ENCODE data around the gene MBD3.

DNA sequence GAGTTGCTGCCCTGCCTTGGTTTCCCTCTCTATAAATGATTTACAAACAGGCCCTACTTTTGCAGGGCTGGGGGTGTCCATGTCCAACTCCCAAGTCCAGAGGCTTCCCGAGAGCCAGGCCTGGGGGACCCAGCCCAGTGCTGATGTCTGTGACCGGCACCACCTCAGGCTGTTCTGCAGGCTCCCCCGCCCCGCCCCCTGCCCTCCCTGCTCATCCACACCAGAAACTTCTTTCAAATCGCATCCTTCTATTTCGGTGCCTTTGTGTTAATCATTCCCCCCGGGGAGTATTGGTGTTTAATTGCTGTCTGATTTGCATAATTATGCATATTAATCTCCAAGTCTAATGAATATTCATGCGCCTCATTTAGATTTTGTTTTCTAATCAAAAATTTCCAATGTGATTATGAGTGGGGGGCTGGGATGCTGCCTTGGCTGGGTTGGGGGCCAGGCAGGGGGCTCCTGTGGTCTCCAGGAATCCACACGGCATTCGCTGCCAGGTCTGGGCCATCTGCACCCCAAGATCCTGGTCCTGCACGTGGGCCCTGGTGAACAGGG, 40.7 kb upstream of the MBD3 start:
- TF ChIP-seq TAF1 (IDR thresholded peaks at IDR 0.05; ENCODE audit: borderline replicate concordance, insufficient read depth, low read length) (no peak), POLR2AphosphoS5 (IDR thresholded peaks at IDR 0.05; ENCODE audit: low read depth, low read length) (no peak), SIN3A (IDR thresholded peaks at IDR 0.05; ENCODE audit: borderline replicate concordance, insufficient read depth, low read length) (no peak)
- TF ChIP-seq, protein P1, sequence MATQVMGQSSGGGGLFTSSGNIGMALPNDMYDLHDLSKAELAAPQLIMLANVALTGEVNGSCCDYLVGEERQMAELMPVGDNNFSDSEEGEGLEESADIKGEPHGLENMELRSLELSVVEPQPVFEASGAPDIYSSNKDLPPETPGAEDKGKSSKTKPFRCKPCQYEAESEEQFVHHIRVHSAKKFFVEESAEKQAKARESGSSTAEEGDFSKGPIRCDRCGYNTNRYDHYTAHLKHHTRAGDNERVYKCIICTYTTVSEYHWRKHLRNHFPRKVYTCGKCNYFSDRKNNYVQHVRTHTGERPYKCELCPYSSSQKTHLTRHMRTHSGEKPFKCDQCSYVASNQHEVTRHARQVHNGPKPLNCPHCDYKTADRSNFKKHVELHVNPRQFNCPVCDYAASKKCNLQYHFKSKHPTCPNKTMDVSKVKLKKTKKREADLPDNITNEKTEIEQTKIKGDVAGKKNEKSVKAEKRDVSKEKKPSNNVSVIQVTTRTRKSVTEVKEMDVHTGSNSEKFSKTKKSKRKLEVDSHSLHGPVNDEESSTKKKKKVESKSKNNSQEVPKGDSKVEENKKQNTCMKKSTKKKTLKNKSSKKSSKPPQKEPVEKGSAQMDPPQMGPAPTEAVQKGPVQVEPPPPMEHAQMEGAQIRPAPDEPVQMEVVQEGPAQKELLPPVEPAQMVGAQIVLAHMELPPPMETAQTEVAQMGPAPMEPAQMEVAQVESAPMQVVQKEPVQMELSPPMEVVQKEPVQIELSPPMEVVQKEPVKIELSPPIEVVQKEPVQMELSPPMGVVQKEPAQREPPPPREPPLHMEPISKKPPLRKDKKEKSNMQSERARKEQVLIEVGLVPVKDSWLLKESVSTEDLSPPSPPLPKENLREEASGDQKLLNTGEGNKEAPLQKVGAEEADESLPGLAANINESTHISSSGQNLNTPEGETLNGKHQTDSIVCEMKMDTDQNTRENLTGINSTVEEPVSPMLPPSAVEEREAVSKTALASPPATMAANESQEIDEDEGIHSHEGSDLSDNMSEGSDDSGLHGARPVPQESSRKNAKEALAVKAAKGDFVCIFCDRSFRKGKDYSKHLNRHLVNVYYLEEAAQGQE (IDR thresholded peaks at IDR 0.05; ENCODE audit: insufficient read depth in 1 of 2, low read depth in 2 of 2, low read length in 2 of 2), result no peak

Data from PFSK-1 (cell line).